NCI-H1417 (cell line): ENCODE measurements around the gene MYCBPAP.
"Not testable (repeated sequence)": the region's sequence is repeated elsewhere in the genome, so short reads cannot be mapped to it uniquely, and the experiment has no call there.

Experiments
- DNase-seq, 3 experiments: peaks; one replicate each; lab custom pipeline; 2025; lab: John Stamatoyannopoulos, UW

The MYCBPAP gene

DNA sequence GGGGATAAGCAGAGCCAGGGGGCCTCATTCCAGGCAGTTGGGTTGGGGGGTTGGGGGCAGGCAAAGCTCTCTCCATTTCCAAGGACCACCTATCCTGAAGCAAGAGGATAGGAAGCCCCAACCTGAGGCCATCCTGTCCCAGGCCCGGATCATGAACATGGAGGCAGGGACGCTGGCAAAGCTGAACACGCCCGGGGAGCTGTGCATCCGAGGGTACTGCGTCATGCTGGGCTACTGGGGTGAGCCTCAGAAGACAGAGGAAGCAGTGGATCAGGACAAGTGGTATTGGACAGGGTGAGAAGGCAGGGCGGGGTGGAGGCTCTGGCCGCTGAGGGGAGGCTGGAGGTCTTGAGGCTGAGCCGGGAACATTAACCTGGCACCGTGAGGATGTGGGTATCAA is 36.0 kb upstream of the MYCBPAP start:
- no peak for DNase-seq

DNA sequence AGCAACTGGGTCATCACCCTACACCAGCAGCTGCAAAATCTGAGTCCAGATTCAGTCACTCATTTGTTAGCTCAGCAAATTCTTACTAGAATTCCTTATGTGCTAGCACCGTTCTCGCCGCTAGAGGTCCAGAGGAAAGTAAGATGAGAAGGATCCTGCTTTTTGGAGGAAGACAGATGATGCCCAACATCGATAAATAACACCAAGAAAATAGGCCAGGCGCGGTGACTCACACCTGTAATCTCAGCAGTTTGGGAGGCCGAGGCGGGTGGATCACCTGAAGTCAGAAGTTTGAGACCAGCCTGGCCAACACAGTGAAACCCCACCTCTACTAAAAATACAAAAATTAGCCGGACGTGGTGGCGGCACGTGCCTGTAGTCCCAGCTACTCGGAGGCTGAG is 35.5 kb upstream of the MYCBPAP start:
- DNase-seq, result not testable (repeated sequence)

DNA sequence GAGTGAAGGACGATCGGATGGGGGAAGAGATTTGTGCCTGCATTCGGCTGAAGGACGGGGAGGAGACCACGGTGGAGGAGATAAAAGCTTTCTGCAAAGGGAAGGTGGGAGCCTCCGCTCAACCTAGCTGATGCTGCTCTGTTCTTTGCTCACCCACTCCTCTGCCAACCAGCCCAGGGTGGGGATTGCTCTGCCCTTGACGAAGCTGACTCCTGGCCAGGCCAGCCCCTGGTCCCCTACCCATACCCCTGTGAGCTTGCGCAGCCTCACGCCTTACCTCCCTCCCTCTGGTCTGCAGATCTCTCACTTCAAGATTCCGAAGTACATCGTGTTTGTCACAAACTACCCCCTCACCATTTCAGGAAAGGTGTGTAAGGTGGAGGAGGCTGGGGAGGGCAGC is 34.3 kb upstream of the MYCBPAP start:
- no peak for DNase-seq

DNA sequence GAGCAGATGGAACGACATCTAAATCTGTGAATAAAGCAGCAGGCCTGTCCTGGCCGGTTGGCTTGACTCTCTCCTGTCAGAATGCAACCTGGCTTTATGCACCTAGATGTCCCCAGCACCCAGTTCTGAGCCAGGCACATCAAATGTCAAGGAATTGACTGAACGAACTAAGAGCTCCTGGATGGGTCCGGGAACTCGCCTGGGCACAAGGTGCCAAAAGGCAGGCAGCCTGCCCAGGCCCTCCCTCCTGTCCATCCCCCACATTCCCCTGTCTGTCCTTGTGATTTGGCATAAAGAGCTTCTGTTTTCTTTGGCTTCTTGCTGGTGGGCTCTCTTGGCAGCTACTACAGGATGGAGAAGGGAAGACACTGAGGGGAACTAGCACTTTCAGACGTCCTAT is 33.7 kb upstream of the MYCBPAP start:
- no peak for DNase-seq

DNA sequence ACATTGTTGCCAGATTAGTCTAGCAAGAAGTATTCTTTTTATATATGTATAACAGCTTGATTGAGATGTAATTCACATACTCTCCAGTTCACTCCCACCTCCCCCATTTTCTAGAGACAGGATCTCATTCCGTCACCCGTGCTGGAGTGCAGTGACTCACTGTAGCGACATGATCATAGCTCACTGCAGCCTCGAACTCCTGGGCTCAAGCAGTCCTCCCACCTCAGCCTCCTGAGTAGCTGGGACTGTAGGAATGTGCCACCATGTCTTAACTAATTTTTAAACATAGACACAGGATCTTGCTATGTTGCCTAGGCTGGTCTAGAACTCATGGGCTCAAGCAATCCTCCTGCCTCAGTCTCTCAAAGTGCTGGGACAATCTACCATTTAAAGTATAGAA is 32.9 kb upstream of the MYCBPAP start:
- DNase-seq, result no peak

DNA sequence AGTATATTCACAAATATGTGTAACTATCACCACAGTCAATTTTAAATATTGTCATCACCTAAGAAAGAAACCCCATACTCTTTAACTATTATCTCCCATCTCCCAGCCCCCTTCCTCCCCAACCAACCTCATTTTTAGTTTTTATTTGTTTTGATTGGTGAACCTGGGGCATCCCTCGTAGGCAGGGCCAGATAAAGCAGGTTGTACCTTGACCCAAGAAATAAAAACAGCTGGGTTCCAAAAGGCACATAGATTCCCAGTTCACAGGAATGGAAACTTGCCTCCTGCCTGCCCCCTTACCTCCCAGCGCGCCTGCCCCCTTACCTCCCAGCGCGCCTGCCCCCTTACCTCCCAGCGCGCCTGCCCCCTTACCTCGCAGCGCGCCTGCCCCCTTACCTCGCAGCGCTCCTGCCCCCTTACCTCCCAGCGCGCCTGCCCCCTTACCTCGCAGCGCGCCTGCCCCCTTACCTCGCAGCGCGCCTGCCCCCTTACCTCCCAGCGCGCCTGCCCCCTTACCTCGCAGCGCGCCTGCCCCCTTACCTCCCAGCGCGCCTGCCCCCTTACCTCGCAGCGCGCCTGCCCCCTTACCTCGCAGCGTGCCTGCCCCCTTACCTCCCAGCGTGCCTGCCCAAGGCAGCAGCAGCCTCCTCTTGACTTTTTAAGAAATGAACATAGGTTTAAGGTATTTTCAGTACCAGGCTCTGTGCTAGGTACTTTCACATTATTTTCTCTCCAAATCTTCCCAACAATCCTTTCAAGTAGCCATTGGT is 32.3 kb upstream of the MYCBPAP start:
- not testable (repeated sequence) for DNase-seq

DNA sequence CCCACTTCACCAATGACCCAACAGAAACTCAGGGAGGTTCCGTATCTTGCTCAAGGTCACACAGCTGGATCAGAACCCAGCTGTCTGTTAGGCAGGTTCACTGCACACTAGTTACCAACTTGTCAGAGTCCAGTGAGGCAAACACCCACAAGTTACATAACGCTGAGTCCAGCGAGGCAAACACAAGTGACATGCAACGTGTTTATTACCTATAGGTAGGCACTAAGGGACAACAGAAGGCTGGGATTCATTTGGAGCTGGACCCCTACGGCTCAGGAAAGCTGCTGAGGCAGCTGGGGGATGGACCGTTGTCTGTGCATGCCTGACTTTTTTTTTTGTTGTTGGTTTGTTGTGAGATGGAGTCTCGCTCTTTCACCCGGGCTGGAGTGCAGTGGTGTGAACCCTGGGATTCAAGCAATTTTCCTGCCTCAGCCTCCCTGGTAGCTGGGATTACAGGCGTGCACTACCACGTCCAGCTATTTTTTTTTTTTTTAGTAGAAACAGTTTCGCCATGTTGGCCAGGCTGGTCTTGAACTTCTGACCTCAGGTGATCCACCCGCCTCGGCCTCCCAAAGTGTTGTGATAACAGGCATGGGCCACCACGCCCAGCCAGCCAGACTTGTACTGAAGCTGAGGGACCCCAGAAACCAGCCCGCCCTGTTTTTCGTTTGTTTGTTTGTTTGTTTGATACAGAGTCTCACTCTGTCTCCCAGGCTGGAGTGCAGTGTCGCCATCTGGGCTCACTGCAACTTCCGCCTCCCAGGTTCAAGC is 31.5 kb upstream of the MYCBPAP start:
- no peak for DNase-seq

DNA sequence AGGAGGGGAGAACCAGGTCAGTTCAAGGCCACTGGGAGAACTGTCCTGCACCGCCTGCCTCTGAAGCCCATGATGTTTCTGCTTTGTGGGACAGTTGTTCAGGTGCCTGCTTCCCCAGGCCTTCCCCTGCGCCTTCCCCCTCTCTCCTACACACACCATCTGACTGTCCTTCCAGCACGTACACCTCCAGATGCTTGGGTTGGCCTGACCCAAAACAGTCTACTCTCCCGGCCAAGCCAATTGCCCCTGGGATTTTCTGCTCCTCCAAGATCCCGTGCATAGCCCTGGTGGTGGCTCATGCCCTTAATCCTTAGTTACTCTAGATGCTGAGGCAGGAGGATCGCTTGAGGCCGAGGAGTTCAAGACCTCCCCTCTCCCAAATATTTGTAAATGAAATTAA is 30.3 kb upstream of the MYCBPAP start:
- peak in 1 of 3 experiments; percentile 33 for DNase-seq

DNA sequence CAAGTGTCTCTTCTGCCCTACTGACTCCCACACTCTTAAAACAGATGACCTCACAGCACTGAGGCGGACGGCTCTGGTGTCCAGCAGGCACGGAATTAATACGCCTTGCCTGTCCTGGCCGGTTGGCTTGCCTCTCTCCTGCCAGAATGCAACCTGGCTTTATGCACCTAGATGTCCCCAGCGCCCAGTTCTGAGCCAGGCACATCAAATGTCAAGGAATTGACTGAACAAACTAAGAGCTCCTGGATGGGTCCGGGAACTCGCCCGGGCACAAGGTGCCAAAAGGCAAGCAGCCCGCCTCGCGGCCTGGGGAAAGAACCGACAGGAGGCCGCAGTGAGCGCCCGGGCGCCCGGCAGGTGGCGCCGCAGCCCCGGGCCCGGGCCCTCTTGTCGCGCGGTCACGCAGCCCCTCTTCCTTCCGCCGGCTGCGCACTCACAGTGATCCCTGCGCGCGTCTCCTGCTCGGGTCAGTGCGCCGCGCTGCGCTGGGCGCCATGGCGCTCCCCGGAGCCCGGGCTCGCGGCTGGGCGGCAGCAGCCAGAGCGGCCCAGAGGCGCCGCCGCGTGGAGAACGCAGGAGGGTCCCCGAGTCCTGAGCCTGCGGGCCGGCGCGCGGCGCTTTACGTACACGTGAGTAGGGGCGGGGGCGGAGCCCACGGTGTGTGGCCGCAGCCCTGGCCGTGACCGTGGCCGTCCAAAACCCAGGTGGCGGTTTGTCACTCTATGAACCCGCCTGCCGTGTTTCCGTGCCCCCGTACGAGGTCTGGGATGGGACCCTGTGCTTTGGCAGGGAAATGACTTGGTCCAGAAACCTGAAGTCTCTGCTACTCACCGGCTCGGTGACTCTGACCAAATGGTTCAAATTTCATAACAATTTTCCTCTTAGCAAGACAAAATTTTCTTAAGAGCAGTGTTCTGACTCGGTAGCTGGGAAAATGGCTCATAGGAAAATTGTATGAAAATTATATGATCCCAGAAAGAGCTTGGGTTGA is 29.6 kb upstream of the MYCBPAP start, which contains the start of gene RSAD1:
TSS of gene RSAD1 (plus strand) at position 470 of the 991 bp plus-strand sequence. CDS start at position 495, 25 bp downstream.
- peak; percentile 86 to 94 (median 94) for DNase-seq

DNA sequence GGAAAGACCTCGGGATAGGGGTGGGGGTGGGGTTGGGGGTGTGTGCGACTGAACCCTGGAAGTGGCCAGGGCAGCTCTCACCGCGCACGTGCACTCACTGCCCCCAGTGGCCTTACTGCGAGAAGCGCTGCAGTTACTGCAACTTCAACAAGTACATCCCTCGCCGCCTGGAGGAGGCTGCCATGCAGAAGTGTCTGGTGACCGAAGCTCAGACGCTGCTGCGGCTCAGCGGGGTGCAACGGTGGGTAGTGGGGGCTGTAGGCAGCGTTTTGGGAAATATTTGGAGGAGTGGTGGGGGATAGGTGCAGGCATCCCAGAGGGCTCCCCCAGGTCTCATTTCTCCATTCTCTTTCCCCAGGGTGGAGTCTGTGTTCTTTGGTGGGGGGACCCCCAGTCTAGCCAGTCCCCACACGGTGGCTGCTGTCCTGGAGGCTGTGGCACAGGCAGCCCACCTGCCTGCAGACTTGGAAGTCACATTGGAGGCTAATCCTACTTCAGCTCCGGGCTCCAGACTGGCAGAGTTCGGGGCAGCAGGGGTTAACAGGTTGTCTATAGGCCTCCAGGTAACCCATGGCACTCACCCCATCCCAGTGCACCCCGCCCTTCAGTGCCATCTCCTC is 28.6 kb upstream of the MYCBPAP start:
- DNase-seq, result peak; percentile 62 to 82 (median 72)

DNA sequence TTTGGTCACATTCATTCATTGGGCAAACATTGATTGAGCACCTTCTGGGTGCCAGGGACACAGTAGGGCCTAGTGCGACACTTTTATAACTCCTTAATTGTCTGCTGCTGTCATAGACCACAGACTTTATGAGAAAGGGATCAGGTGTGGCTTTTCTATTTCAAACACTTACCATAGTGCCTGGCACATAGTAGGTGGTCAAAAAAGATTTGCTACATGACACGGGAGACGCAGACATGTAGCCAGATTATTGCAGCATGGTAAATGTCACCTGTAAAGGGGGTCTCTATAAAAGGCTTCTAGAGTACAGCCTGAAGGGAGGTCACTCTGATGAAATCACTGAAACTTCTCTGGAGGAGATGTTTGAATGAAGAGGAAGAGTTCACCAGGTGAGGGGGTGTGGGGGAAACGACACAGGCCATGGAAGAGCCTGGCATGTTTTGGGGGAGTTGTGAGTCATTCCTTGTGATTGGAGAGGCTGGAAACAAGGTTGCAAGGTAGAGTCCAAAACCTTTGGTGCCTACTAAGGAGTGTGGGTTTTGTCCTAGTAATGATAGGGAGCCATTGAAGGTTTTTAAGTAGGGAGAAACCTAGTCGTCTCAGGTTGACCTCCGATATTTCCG is 28.0 kb upstream of the MYCBPAP start:
- DNase-seq, result no peak

DNA sequence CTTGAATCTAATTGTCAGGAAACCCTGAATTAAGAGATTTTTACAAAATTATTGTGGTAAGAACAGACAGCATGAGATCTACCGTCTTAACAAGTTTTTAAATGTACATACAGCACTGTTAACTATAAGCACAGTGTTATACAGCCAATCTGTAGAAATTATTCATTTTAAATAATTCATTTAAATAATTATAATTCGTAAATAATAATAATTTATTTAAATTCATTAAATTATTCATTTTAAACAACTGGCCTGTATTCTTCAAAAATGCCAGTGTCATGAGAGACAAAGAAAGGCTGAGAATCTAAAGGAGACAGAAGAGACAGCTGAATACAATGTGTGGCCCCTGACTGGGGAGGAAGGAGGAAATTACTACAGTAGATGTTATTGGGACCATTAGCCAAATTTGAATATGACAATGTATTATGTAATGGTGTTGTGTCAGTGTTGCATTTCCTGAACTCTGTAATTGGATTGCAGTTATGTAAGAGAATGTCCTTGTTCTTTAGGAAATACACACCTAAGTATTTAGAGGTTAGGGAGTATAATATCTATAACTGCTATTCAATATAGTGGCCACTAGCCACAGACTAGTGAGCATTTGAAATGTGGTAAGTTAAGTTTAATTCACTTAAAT is 27.3 kb upstream of the MYCBPAP start:
- DNase-seq, result no peak

DNA sequence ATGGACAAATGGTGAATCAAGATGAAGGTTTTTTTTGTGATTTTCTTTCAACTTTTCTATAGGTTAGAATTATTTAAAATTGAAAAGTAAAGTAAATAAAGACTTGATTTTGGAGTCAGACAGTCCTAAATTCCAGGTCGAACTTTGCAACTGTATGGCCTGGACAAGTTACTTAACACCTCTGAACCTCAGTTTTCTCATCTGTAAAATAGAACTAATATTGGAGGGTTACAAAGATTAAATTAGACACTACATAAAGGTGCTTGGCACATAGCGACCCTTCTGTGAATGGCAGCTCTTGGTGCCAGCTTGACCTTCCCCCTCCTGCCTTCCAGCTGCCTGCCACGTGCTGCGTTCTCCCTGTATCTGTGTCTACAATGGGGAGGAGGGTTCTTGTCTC is 26.6 kb upstream of the MYCBPAP start:
- no peak for DNase-seq

DNA sequence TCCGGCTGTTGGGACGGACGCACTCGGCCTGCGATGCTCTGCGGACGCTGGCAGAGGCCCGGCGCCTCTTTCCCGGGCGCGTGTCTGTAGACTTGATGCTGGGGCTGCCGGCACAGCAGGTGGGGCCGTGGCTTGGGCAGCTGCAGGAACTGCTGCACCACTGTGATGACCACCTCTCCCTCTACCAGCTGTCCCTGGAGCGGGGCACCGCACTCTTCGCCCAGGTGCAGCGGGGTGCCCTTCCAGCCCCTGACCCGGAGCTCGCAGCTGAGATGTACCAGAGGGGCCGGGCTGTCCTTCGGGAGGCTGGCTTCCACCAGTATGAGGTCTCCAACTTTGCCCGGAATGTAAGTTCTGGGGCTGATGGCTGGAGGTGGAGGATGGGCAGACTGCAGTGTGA is 26.1 kb upstream of the MYCBPAP start:
- no peak for DNase-seq

DNA sequence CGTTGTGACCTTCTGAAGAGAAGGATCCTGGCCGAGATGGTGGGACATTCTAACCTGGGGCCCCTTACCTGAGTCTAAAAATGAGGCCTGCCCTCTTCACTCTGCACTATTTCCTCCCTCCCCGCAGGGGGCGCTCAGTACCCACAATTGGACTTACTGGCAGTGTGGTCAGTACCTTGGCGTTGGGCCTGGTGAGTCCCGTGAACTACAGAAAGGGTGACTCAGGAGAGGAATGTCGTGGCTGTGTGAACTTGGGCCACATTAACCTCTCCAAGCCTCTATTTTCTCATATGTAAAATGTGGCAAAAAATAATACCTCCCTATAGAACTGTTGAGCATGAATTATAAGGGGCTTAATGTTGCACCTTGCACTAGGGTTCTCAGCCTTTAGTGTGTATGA is 25.7 kb upstream of the MYCBPAP start:
- peak; percentile 47 to 86 (median 57) for DNase-seq

DNA sequence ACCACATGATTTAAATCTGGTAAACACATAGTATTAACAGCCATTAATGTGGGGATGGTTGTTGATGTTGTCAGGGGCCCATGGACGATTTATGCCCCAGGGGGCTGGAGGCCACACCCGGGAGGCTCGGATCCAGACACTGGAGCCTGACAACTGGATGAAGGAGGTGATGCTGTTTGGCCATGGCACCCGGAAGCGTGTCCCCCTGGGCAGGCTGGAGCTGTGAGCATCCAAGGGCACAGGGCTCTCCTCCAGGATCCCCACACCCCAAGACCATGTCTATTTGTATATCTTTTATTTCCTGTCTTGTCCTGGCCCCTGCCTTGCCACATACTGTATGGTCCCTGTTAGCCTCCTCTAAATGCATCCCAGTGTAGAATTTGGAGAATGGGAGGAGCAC is 25.0 kb upstream of the MYCBPAP start:
- DNase-seq, result no peak

DNA sequence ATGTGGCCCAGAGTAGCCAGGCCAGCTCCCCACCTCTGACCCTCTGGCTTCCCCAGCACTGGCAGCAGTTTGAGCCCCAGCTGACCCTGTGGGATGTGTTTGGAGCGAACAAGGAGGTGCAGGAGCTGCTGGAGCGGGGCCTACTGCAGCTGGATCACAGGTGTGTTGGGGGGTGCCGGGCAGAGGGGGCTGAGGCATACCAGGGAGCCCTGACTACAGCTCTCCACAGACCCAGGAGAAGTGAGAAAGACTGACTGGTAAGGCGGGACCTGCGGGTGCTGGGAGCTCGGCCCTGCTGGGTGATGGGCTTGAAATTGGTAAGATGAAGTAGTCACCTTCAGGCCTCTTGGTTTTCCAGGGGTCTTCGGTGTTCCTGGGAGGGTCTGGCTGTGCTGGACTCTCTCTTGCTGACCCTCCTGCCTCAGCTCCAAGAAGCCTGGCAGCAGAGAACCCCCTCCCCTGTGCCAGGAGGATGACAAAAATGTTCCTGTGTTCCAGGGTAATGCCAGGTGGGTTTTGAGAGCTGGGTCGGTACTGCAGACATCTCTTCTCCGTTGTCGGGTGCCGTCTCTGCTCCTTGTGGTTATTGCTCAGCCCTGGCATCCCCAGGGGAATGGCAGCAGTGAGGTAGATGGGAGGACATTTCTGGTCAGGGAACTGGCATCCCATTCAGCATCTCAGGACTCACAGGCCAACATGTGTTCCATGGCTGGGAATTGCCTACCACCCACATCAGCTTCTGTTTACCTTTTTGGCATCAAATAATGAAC is 23.7 kb upstream of the MYCBPAP start:
- DNase-seq, result no peak

DNA sequence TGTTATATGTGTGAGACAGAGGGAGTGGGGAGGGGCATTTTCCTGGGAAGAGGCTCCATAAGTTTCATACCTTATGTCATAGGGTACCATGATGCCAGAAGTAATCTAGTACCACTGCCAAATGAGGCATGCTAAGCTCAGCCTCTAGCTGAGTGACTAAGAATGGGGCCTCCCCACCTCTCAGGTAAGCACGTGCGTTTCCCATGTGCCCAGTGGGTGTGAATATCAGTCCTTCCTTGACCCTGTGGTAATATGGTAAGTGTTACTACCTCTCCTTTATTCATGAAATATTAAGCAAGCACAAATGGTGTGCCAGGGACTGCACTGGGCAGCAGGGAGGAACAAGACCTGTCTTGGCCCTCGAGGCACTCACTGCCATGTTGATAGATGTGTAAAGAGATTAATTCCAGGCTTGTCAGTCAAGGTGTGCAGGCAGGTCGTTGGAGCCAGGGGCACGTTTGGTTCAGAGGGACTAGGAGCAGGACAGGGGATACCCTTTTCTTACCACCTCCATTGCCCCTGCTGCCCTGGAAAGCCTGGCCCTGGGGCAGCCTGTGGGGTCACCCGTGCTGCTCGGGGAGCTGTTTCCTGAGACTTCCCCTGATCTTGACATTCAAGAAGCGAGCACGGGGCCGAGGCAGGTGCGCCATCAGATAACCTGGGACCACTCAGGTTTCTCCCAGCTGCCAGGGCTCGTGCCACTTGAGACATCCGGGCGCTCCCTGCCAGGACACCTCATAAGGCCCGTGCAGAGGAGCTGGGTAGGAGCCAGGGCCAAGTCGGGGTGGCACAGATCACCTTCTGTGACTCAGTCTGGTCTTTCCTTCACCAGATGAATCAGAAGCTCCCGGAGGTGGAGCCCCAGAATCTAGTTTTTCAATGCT is 20.8 kb upstream of the MYCBPAP start:
- no peak for DNase-seq

DNA sequence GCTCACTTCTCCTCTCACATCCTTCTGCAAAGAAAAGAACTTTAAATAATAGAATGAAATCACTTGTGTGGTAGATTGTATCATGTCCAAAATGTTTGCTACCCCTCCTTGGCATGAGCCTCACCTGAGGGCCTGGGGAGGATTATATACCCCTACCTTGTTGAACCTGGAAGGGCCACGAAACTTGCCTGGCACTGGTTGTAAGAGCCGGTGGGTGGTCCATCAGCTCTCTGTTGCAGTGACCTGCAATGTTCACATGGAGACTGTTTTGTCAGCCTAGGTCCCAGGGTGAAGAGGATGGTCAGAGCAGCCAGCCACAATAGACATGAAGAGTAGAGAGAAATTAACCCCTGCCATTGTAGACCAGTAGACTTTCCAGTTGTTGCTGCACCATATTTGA is 19.4 kb upstream of the MYCBPAP start:
- DNase-seq, result no peak
